Prostate gland (tissue), 2 donors: ENCODE results near the gene EIF2AK2.

Source experiments
- POLR2AphosphoS5 ChIP-seq: sonication (generic); formaldehyde crosslinking; IDR thresholded peaks from one replicate; pipeline ENCODE4 v1.6.1; 2017; ENCODE audit warnings: antibody characterized with exemption
- TF ChIP-seq, protein P1 (sequence below), 4 experiments: fragments of 200-600 bp in 2 of 4; fragments of 450-650 bp in 2 of 4; sonication (generic) in 2 of 4; IDR thresholded peaks; 1 replicate in 3 of 4; 2 replicates in 1 of 4; pipeline ENCODE4 v1.5.1; 2016 to 2019; ENCODE audit warnings: antibody characterized with exemption in 4 of 4, mild to moderate bottlenecking in 2 of 4, moderate library complexity in 2 of 4

DNA sequence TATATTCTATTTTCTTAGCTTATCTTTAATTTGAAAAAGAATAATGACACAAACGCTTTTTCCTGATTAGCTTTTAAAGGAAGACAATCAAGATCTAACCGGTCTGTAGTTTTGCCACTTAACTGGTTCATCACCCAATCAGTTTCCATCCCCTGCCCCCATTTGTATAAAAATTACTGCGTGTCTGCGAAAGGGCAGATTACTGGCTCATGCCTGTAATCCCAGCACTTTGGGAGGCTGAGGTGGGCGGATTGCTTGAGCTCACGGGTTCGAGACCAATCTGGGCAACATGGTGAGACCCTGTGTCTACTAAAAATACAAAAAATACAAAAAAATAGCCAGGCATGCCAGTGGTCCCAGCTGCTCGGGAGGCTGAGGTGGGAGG is 41.9 kb upstream of the EIF2AK2 start:
- TF ChIP-seq POLR2AphosphoS5: no peak
- TF ChIP-seq, protein P1, sequence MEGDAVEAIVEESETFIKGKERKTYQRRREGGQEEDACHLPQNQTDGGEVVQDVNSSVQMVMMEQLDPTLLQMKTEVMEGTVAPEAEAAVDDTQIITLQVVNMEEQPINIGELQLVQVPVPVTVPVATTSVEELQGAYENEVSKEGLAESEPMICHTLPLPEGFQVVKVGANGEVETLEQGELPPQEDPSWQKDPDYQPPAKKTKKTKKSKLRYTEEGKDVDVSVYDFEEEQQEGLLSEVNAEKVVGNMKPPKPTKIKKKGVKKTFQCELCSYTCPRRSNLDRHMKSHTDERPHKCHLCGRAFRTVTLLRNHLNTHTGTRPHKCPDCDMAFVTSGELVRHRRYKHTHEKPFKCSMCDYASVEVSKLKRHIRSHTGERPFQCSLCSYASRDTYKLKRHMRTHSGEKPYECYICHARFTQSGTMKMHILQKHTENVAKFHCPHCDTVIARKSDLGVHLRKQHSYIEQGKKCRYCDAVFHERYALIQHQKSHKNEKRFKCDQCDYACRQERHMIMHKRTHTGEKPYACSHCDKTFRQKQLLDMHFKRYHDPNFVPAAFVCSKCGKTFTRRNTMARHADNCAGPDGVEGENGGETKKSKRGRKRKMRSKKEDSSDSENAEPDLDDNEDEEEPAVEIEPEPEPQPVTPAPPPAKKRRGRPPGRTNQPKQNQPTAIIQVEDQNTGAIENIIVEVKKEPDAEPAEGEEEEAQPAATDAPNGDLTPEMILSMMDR (IDR thresholded peaks at IDR 0.05): no peak
